NT2/D1 (cell line): ENCODE results near the gene CUEDC1.

Experiments used
- DNase-seq: peaks from one replicate; pipeline ENCODE4 v3.0.0-alpha.2; 2011; ENCODE audit warnings: low read depth, low spot score
- H3K27me3 ChIP-seq: 2 replicates; pipeline ENCODE4 v1.6.0; 2011; ENCODE audit warnings: mild to moderate bottlenecking; ENCODE audit not compliant: insufficient read length, insufficient read depth
- H3K36me3 ChIP-seq: 2 replicates; pipeline ENCODE4 v1.6.1; 2011; ENCODE audit warnings: mild to moderate bottlenecking, low read length, mixed read lengths; ENCODE audit not compliant: insufficient read depth, insufficient read length
- H3K4me1 ChIP-seq: 2 replicates; pipeline ENCODE4 v1.5.1; 2011; ENCODE audit not compliant: insufficient read depth, insufficient read length
- H3K4me3 ChIP-seq: 2 replicates; pipeline ENCODE4 v1.5.1; 2011; ENCODE audit warnings: low read depth; ENCODE audit not compliant: insufficient read length
- H3K9ac ChIP-seq: 2 replicates; pipeline ENCODE4 v1.6.0; 2011; ENCODE audit warnings: low read depth; ENCODE audit not compliant: insufficient read length
- H3K9me3 ChIP-seq: 2 replicates; pipeline ENCODE4 v1.5.1; 2011; ENCODE audit warnings: mild to moderate bottlenecking, low read length; ENCODE audit not compliant: insufficient read depth
- SUZ12 ChIP-seq: IDR thresholded peaks from 2 replicates; pipeline ENCODE4 v1.6.1; 2011; ENCODE audit not compliant: insufficient read length, insufficient read depth; ENCODE audit errors: extremely low read depth
- YY1 ChIP-seq: IDR thresholded peaks from 2 replicates; pipeline ENCODE4 v1.6.1; 2011; ENCODE audit not compliant: insufficient read length, insufficient read depth
- ZNF274 ChIP-seq: IDR thresholded peaks from 2 replicates; pipeline ENCODE4 v1.6.1; 2011; ENCODE audit warnings: mild to moderate bottlenecking, low read depth, low read length

Gene CUEDC1

GRCh38 chr17:57832314-57833178 lies 122.7 kb downstream of the CUEDC1 start:
- H3K9ac ChIP-seq = peak overlapping the region; percentile 18
- no peaks in the 10 kb centered on the region for H3K27me3 ChIP-seq
- H3K4me3 ChIP-seq = no peak overlapping the region
- TF ChIP-seq SUZ12 (no peak), ZNF274 (no peak), YY1 (no peak)
- DNase-seq = no peak
- no peaks in the 10 kb centered on the region for H3K9me3 ChIP-seq
- H3K4me1 ChIP-seq = peaks cover 15% of the 10 kb centered on the region
- peaks cover 7% of the 10 kb centered on the region for H3K36me3 ChIP-seq

GRCh38 chr17:57830880-57831279 lies 124.3 kb downstream of the CUEDC1 start:
- Histone ChIP-seq H3K9ac (no peak overlapping the region), H3K27me3 (no peaks in the 10 kb centered on the region), H3K4me3 (no peak overlapping the region), H3K9me3 (no peaks in the 10 kb centered on the region), H3K36me3 (no peaks in the 10 kb centered on the region), H3K4me1 (peaks cover 15% of the 10 kb centered on the region)
- no peak for DNase-seq
- no peak for TF ChIP-seq SUZ12
- TF ChIP-seq ZNF274 = no peak
- TF ChIP-seq YY1 = no peak

- no peaks in the 10 kb centered on the region for H3K36me3 ChIP-seq
- TF ChIP-seq YY1 = no peak
- TF ChIP-seq SUZ12 = no peak
- no peak for TF ChIP-seq ZNF274
- DNase-seq = no peak
- no peaks in the 10 kb centered on the region for H3K27me3 ChIP-seq
- no peak overlapping the region for H3K9ac ChIP-seq
- H3K4me1 ChIP-seq = peaks cover 4% of the 10 kb centered on the region
- no peak overlapping the region for H3K4me3 ChIP-seq
- no peaks in the 10 kb centered on the region for H3K9me3 ChIP-seq
Observed at GRCh38 chr17:57823469-57824401, 131.5 kb downstream of the CUEDC1 start.

GRCh38 chr17:57819867-57820266 lies 135.3 kb downstream of the CUEDC1 start:
- peaks cover 5% of the 10 kb centered on the region for H3K4me1 ChIP-seq
- no peaks in the 10 kb centered on the region for H3K36me3 ChIP-seq
- no peaks in the 10 kb centered on the region for H3K9me3 ChIP-seq
- no peak for TF ChIP-seq ZNF274
- TF ChIP-seq YY1 = no peak
- no peak for TF ChIP-seq SUZ12
- H3K9ac ChIP-seq = no peak overlapping the region
- H3K27me3 ChIP-seq = no peaks in the 10 kb centered on the region
- no peak overlapping the region for H3K4me3 ChIP-seq
- DNase-seq = no peak

- no peak for DNase-seq
- H3K36me3 ChIP-seq = no peaks in the 10 kb centered on the region
- H3K27me3 ChIP-seq = no peaks in the 10 kb centered on the region
- H3K4me1 ChIP-seq = peaks cover 5% of the 10 kb centered on the region
- TF ChIP-seq SUZ12 = no peak
- no peak overlapping the region for H3K9ac ChIP-seq
- no peaks in the 10 kb centered on the region for H3K9me3 ChIP-seq
- no peak overlapping the region for H3K4me3 ChIP-seq
Observed at GRCh38 chr17:57819285-57819684, 135.9 kb downstream of the CUEDC1 start.

- Histone ChIP-seq H3K36me3 (no peaks in the 10 kb centered on the region), H3K27me3 (no peaks in the 10 kb centered on the region)
- no peak for DNase-seq
Observed at GRCh38 chr17:57818066-57818465, 137.1 kb downstream of the CUEDC1 start.

GRCh38 chr17:57817299-57817698 lies 137.9 kb downstream of the CUEDC1 start:
- H3K27me3 ChIP-seq = no peaks in the 10 kb centered on the region
- TF ChIP-seq ZNF274 (no peak), YY1 (no peak), SUZ12 (no peak)
- no peak for DNase-seq

More at GRCh38 chr17:57818066-57818465, 137.1 kb downstream of the CUEDC1 start:
- TF ChIP-seq SUZ12 (no peak), YY1 (no peak), ZNF274 (no peak)
- Histone ChIP-seq H3K9ac (no peak overlapping the region), H3K4me1 (peaks cover 3% of the 10 kb centered on the region), H3K9me3 (no peaks in the 10 kb centered on the region), H3K4me3 (no peak overlapping the region)

More at GRCh38 chr17:57817299-57817698, 137.9 kb downstream of the CUEDC1 start:
- H3K9me3 ChIP-seq = no peaks in the 10 kb centered on the region
- H3K36me3 ChIP-seq = no peaks in the 10 kb centered on the region
- no peak overlapping the region for H3K9ac ChIP-seq
- H3K4me3 ChIP-seq = no peak overlapping the region
- peaks cover 3% of the 10 kb centered on the region for H3K4me1 ChIP-seq
